HG02588 (cell line): ENCODE measurements around the gene NAB1.
"Not testable (repeated sequence)": the region's sequence is repeated elsewhere in the genome, so short reads cannot be mapped to it uniquely, and the experiment has no call there.

Experiments used
- ATAC-seq: cut with Tn5 transposase; IDR thresholded peaks from one replicate; pipeline ENCODE4 v1.9.1; 2021; ENCODE audit warnings: mild to moderate bottlenecking, moderate library complexity; ENCODE audit not compliant: unreplicated experiment

The NAB1 gene

GRCh38 chr2:190708650-190709049, 59.8 kb downstream of the NAB1 start:
- ATAC-seq, result not testable (repeated sequence)

- ATAC-seq, result no peak
Measured at GRCh38 chr2:190711069-190711468, 62.2 kb downstream of the NAB1 start.

- ATAC-seq, result no peak
Measured at GRCh38 chr2:190713471-190713870, 64.6 kb downstream of the NAB1 start.

- no peak for ATAC-seq
Measured at GRCh38 chr2:190714958-190715357, 66.1 kb downstream of the NAB1 start.

GRCh38 chr2:190716176-190716807, 67.4 kb downstream of the NAB1 start:
- no peak for ATAC-seq

GRCh38 chr2:190717306-190717705, 68.4 kb downstream of the NAB1 start:
- no peak for ATAC-seq

- no peak for ATAC-seq
Measured at GRCh38 chr2:190717764-190718651, 69.1 kb downstream of the NAB1 start.

- peak; percentile 66 for ATAC-seq
Measured at GRCh38 chr2:190718652-190719526, 70.0 kb downstream of the NAB1 start.

- no peak for ATAC-seq
Measured at GRCh38 chr2:190720276-190720675, 71.4 kb downstream of the NAB1 start.

- ATAC-seq, result no peak
Measured at GRCh38 chr2:190720691-190721090, 71.8 kb downstream of the NAB1 start.

- peak; percentile 60 for ATAC-seq
Measured at GRCh38 chr2:190722061-190722759, 73.3 kb downstream of the NAB1 start.

GRCh38 chr2:190722835-190723234, 74.0 kb downstream of the NAB1 start:
- peak; percentile 1 for ATAC-seq

GRCh38 chr2:190723397-190724090, 74.7 kb downstream of the NAB1 start:
- no peak for ATAC-seq

- ATAC-seq, result no peak
Measured at GRCh38 chr2:190726255-190726654, 77.4 kb downstream of the NAB1 start.

- no peak for ATAC-seq
Measured at GRCh38 chr2:190736355-190736754, 87.5 kb downstream of the NAB1 start.

GRCh38 chr2:190740449-190740848, 91.6 kb downstream of the NAB1 start:
- ATAC-seq, result no peak
